Naive thymus-derived CD4-positive, alpha-beta T cell (primary cell): ENCODE results near the gene RIMS1. TPM values are rescaled to one million over a fixed set of nuclear protein-coding genes. Genes with fewer than 3 reads are reported as not detected.

Experiments used
- ATAC-seq: fragments of 150-1000 bp; cut with Tn5 transposase; 2 replicates; pipeline ENCODE4 v1.10.0; 2021; ENCODE audit warnings: mild to moderate bottlenecking, moderate library complexity
- CTCF ChIA-PET: fragments of 350-600 bp; sonication (Branson Sonifier 250); formaldehyde crosslinking; loops from one replicate; lab custom pipeline; 2021; ENCODE audit warnings: antibody characterized with exemption; lab: Charles Lee
- POLR2A ChIA-PET: fragments of 350-600 bp; sonication (Branson Sonifier 250); formaldehyde crosslinking; loops from one replicate; lab custom pipeline; 2021; ENCODE audit warnings: antibody characterized with exemption, inconsistent platforms; lab: Charles Lee
- DNase-seq, 9 donors: peaks; one replicate each; pipeline versions ENCODE4 v3.0.0 to v3.0.0-alpha.2; 2020 to 2022; ENCODE audit warnings: mixed read lengths in 1 of 9
- H3K27ac ChIP-seq: one replicate; pipeline ENCODE4 v1.7.0; 2013; ENCODE audit warnings: mild to moderate bottlenecking, low read depth, low read length, moderate library complexity
- H3K27me3 ChIP-seq, 2 donors: one replicate each; pipeline ENCODE4 v1.7.0; 2013; ENCODE audit warnings: low read length in 2 of 2, mild to moderate bottlenecking in 2 of 2, moderate library complexity in 2 of 2; ENCODE audit not compliant: control insufficient read depth in 2 of 2, insufficient read depth in 2 of 2
- H3K36me3 ChIP-seq, 3 experiments: 1 replicate in 2 of 3; 2 replicates in 1 of 3; pipeline ENCODE4 v1.7.0; 2013; ENCODE audit warnings: low read length in 3 of 3, mild to moderate bottlenecking in 3 of 3, moderate library complexity in 1 of 3; ENCODE audit not compliant: insufficient read depth in 3 of 3, control insufficient read depth in 2 of 3
- H3K4me1 ChIP-seq, 2 donors: one replicate each; pipeline ENCODE4 v1.7.0; 2013; ENCODE audit warnings: low read length in 2 of 2, mild to moderate bottlenecking in 2 of 2, moderate library complexity in 1 of 2; ENCODE audit not compliant: control insufficient read depth in 2 of 2, insufficient read depth in 2 of 2
- H3K4me3 ChIP-seq: 2 replicates; pipeline ENCODE4 v1.7.0; 2013; ENCODE audit warnings: mild to moderate bottlenecking, low read length
- H3K9me3 ChIP-seq, 3 experiments: 1 replicate in 2 of 3; 2 replicates in 1 of 3; pipeline ENCODE4 v1.7.0; 2013; ENCODE audit warnings: low read length in 3 of 3; ENCODE audit not compliant: control insufficient read depth in 2 of 3
- H3K27ac Mint-ChIP-seq, 9 donors: one replicate each; pipeline ENCODE4 v1.8.0; 2020 to 2022; ENCODE audit warnings: mixed read lengths in 9 of 9, mild to moderate bottlenecking in 8 of 9, moderate library complexity in 5 of 9, inconsistent platforms in 2 of 9
- H3K27me3 Mint-ChIP-seq, 5 donors: one replicate each; pipeline ENCODE4 v1.8.0; 2021 to 2022; ENCODE audit warnings: mixed read lengths in 5 of 5, mild to moderate bottlenecking in 1 of 5
- H3K36me3 Mint-ChIP-seq, 5 donors: one replicate each; pipeline ENCODE4 v1.8.0; 2020 to 2022; ENCODE audit warnings: mixed read lengths in 5 of 5, mild to moderate bottlenecking in 3 of 5, inconsistent platforms in 1 of 5
- H3K4me1 Mint-ChIP-seq, 7 donors: one replicate each; pipeline ENCODE4 v1.8.0; 2020 to 2022; ENCODE audit warnings: mixed read lengths in 7 of 7, mild to moderate bottlenecking in 3 of 7, inconsistent platforms in 1 of 7
- H3K4me3 Mint-ChIP-seq, 10 donors: one replicate each; pipeline ENCODE4 v1.8.0; 2020 to 2022; ENCODE audit warnings: mild to moderate bottlenecking in 10 of 10, mixed read lengths in 10 of 10, moderate library complexity in 6 of 10, inconsistent platforms in 2 of 10
- H3K9me3 Mint-ChIP-seq, 11 donors: one replicate each; pipeline ENCODE4 v1.8.0; 2020 to 2022; ENCODE audit warnings: mixed read lengths in 11 of 11, mild to moderate bottlenecking in 4 of 11, inconsistent platforms in 1 of 11, moderate library complexity in 1 of 11
- intact Hi-C, 2 donors: fragments of 100-400 bp; cut with micrococcal nuclease; formaldehyde crosslinking; loops; one replicate each; pipeline ENCODE4 v1.15.1; 2023
- polyA plus RNA-seq, 2 donors: library from polyadenylated mRNA; unstranded; fragments of 300-500 nt; fragmentation: Illumina TruSeq; gene quantifications; one replicate each; pipeline ENCODE4 v1.2.3, GENCODE V29; 2021
- total RNA-seq, 6 experiments: library from RNA in 5 of 6; stranded (reverse) in 5 of 6; gene quantifications; 1 replicate in 5 of 6; 2 replicates in 1 of 6; pipeline ENCODE4 v1.2.3 and lab custom pipeline; 2021 to 2026

RIMS1 gene
- total and polyA plus RNA-seq, 7 experiments from 2014 or later: not detected

DNA sequence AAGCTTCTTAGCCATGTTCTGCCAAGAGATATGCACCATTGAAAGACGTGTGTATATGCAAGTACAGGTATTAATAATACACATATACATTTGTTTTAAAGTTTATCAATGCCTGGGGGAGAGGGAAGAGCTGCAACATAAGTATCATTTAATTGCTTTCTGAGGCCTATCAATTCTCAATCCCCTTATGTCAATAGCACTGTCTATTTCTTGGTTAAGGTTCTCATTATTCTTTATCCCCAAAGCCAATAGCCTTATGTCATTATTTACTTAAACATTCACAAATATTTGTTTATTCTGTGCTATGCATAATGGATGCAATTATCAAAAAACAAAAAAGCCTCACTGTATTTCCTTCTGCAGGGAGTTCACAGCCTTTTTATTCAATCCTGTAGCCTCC, 385.2 kb downstream of the RIMS1 start:
- Histone ChIP-seq H3K9me3 (no peaks in the 10 kb centered on the region), H3K4me1 (no peaks in the 10 kb centered on the region), H3K4me3 (no peak overlapping the region), H3K27ac (no peak overlapping the region), H3K36me3 (no peaks in the 10 kb centered on the region), H3K27me3 (no peaks in the 10 kb centered on the region)
- Mint-ChIP-seq H3K36me3 (no peaks in the 10 kb centered on the region), H3K27ac (no peak overlapping the region), H3K4me3 (no peak overlapping the region), H3K9me3 (no peaks in the 10 kb centered on the region), H3K27me3 (no peaks in the 10 kb centered on the region), H3K4me1 (no peaks in the 10 kb centered on the region)
- DNase-seq (no peak), ATAC-seq (no peak)
- ChIA-PET POLR2A (no interaction called here), CTCF (no interaction called here)
- intact Hi-C loops: no loop called here

- no peak for ATAC-seq
- Mint-ChIP-seq H3K4me3 (no peak overlapping the region), H3K27me3 (no peaks in the 10 kb centered on the region), H3K9me3 (no peaks in the 10 kb centered on the region), H3K4me1 (no peaks in the 10 kb centered on the region), H3K36me3 (no peaks in the 10 kb centered on the region), H3K27ac (no peak overlapping the region)
- POLR2A ChIA-PET: no interaction called here
- DNase-seq: no peak
- no peaks in the 10 kb centered on the region for H3K9me3 ChIP-seq
- H3K4me3 ChIP-seq: no peak overlapping the region
- CTCF ChIA-PET: no interaction called here
- no peaks in the 10 kb centered on the region for H3K27me3 ChIP-seq
- no peaks in the 10 kb centered on the region for H3K36me3 ChIP-seq
- no peaks in the 10 kb centered on the region for H3K4me1 ChIP-seq
- no peak overlapping the region for H3K27ac ChIP-seq
- intact Hi-C loops: no loop called here
Observed at GRCh38 chr6:72272958-72273357, 386.6 kb downstream of the RIMS1 start.

GRCh38 chr6:72275888-72276287, 389.5 kb downstream of the RIMS1 start:
- ChIA-PET POLR2A (no interaction called here), CTCF (no interaction called here)
- Histone ChIP-seq H3K4me3 (no peak overlapping the region), H3K9me3 (no peaks in the 10 kb centered on the region), H3K27me3 (no peaks in the 10 kb centered on the region), H3K27ac (no peak overlapping the region), H3K36me3 (no peaks in the 10 kb centered on the region), H3K4me1 (no peaks in the 10 kb centered on the region)
- DNase-seq: no peak
- intact Hi-C loops: no loop called here
- no peaks in the 10 kb centered on the region for H3K27me3 Mint-ChIP-seq
- no peaks in the 10 kb centered on the region for H3K36me3 Mint-ChIP-seq
- ATAC-seq: no peak
- no peaks in the 10 kb centered on the region for H3K4me1 Mint-ChIP-seq
- no peak overlapping the region for H3K27ac Mint-ChIP-seq
- no peak overlapping the region for H3K4me3 Mint-ChIP-seq
- H3K9me3 Mint-ChIP-seq: no peaks in the 10 kb centered on the region

GRCh38 chr6:72282201-72282600, 395.9 kb downstream of the RIMS1 start:
- Mint-ChIP-seq H3K27ac (no peak overlapping the region), H3K4me3 (no peak overlapping the region)
- CTCF ChIA-PET: no interaction called here

DNA sequence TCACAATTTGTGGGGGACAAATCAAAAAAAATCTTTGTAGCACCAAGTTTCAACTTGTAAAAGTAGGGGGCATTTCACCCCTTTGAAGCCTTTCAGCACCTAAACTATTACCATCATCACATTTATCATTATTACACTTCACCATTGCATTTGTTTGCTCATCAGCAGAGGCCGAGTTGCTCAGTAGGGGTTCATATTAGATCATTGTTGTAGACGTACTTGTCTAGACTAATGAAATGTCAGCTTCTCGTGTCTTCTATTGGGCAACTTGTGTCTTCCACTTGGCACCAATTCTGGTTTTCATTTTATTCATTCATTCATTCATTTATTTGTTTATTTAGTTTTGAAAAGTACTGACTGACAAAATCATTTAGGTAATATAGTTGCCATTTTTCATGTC, 397.2 kb downstream of the RIMS1 start:
- no peak overlapping the region for H3K4me3 Mint-ChIP-seq
- POLR2A ChIA-PET: no interaction called here
- H3K27me3 Mint-ChIP-seq: no peaks in the 10 kb centered on the region
- Histone ChIP-seq H3K9me3 (no peaks in the 10 kb centered on the region), H3K27me3 (no peaks in the 10 kb centered on the region), H3K4me3 (no peak overlapping the region), H3K27ac (no peak overlapping the region), H3K4me1 (no peaks in the 10 kb centered on the region), H3K36me3 (no peaks in the 10 kb centered on the region)
- peaks cover 0 to 2% (median 0%) of the 10 kb centered on the region in 11 donors for H3K9me3 Mint-ChIP-seq
- CTCF ChIA-PET: no interaction called here
- DNase-seq: no peak
- no peak overlapping the region for H3K27ac Mint-ChIP-seq
- intact Hi-C loops: no loop called here
- no peak for ATAC-seq
- H3K4me1 Mint-ChIP-seq: no peaks in the 10 kb centered on the region
- H3K36me3 Mint-ChIP-seq: no peaks in the 10 kb centered on the region

More at GRCh38 chr6:72282201-72282600, 395.9 kb downstream of the RIMS1 start:
- H3K36me3 Mint-ChIP-seq: no peaks in the 10 kb centered on the region
- Histone ChIP-seq H3K27ac (no peak overlapping the region), H3K9me3 (no peaks in the 10 kb centered on the region), H3K27me3 (no peaks in the 10 kb centered on the region), H3K4me1 (no peaks in the 10 kb centered on the region), H3K36me3 (no peaks in the 10 kb centered on the region), H3K4me3 (no peak overlapping the region)
- H3K9me3 Mint-ChIP-seq: peaks cover 0 to 2% (median 0%) of the 10 kb centered on the region in 11 donors
- POLR2A ChIA-PET: no interaction called here
- DNase-seq (no peak), ATAC-seq (no peak)
- H3K27me3 Mint-ChIP-seq: no peaks in the 10 kb centered on the region
- intact Hi-C loops: no loop called here
- H3K4me1 Mint-ChIP-seq: no peaks in the 10 kb centered on the region

DNA sequence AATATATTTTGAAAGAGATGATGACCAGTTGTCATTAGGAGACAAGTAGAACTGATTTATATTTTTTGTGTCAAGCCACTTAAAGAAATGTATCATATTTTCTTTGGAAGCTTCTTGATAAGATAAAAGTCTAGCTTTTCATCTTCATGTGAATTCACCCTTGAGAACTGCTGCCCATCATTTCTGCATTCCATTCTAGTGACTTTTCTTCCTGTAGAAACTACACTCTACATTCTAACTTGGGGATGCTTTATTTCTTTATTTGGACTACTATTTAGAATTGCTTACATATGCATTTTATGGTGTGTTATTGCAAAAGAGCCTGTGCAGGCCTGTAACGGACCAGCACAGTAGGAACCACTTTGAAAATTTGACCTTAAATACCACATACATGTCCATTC, 400.6 kb downstream of the RIMS1 start:
- ChIA-PET POLR2A (no interaction called here), CTCF (no interaction called here)
- no peaks in the 10 kb centered on the region for H3K36me3 ChIP-seq
- H3K4me1 ChIP-seq: no peaks in the 10 kb centered on the region
- no peaks in the 10 kb centered on the region for H3K27me3 Mint-ChIP-seq
- H3K27me3 ChIP-seq: no peaks in the 10 kb centered on the region
- no peak overlapping the region for H3K4me3 ChIP-seq
- no peak overlapping the region for H3K4me3 Mint-ChIP-seq
- H3K27ac Mint-ChIP-seq: no peak overlapping the region
- ATAC-seq (no peak), DNase-seq (no peak)
- no peak overlapping the region for H3K27ac ChIP-seq
- no peaks in the 10 kb centered on the region for H3K4me1 Mint-ChIP-seq
- intact Hi-C loops: no loop called here
- H3K36me3 Mint-ChIP-seq: no peaks in the 10 kb centered on the region
- H3K9me3 Mint-ChIP-seq: peaks cover 0 to 2% (median 0%) of the 10 kb centered on the region in 11 donors
- H3K9me3 ChIP-seq: no peaks in the 10 kb centered on the region

DNA sequence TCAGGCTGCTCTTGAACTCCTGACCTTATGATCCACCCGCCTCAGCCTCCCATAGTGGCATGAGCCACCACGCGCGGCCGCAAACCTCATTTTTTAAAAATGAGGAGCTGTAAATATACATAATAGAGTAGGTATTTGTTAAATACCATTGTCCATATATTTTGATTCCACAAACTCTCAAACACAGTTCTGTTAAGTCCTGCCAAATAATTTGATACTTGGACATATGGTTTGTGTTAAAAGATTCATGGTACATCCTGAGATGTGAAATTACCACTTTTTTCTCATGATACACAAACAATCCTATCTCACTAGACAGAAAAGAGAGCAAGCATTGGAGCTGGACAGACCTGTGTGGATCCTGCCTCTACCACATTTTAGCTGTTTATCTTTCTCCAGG, 401.5 kb downstream of the RIMS1 start:
- Histone ChIP-seq H3K27ac (no peak overlapping the region), H3K4me1 (no peaks in the 10 kb centered on the region), H3K27me3 (no peaks in the 10 kb centered on the region), H3K9me3 (no peaks in the 10 kb centered on the region), H3K4me3 (no peak overlapping the region), H3K36me3 (no peaks in the 10 kb centered on the region)
- no peaks in the 10 kb centered on the region for H3K36me3 Mint-ChIP-seq
- H3K4me1 Mint-ChIP-seq: no peaks in the 10 kb centered on the region
- ATAC-seq (no peak), DNase-seq (no peak)
- ChIA-PET POLR2A (no interaction called here), CTCF (no interaction called here)
- no peak overlapping the region for H3K4me3 Mint-ChIP-seq
- intact Hi-C loops: no loop called here
- no peaks in the 10 kb centered on the region for H3K9me3 Mint-ChIP-seq
- H3K27ac Mint-ChIP-seq: no peak overlapping the region
- no peaks in the 10 kb centered on the region for H3K27me3 Mint-ChIP-seq
